Stimulated activated CD4-positive, alpha-beta T cell treated with anti-CD3 and anti-CD28 coated beads, TNF-alpha, amount 100 ng/mL, for 1 hour (primary cell): ENCODE results near the gene PACSIN2.
A peak's percentile ranks its signal among the peaks of the same experiment; 100 is the strongest.

Source experiments
- DNase-seq, 3 donors: peaks; one replicate each; pipeline ENCODE4 v3.0.0-alpha.2; 2020; ENCODE audit warnings: low read depth in 3 of 3, low spot score in 1 of 3

The PACSIN2 gene

GRCh38 chr22:42866100-42866499, 148.8 kb downstream of the PACSIN2 start:
- no peak for DNase-seq

GRCh38 chr22:42865536-42865935, 149.4 kb downstream of the PACSIN2 start:
- no peak for DNase-seq

- no peak for DNase-seq
Measured at GRCh38 chr22:42863349-42863961, 151.5 kb downstream of the PACSIN2 start.

- no peak for DNase-seq
Measured at GRCh38 chr22:42862045-42862734, 152.8 kb downstream of the PACSIN2 start.

- no peak for DNase-seq
Measured at GRCh38 chr22:42860968-42861367, 154.0 kb downstream of the PACSIN2 start.

- DNase-seq: no peak
Measured at GRCh38 chr22:42857845-42858481, 157.0 kb downstream of the PACSIN2 start.

- DNase-seq: peak; percentile 83 to 97 (median 92)
Measured at GRCh38 chr22:42856865-42857704, 157.9 kb downstream of the PACSIN2 start, which contains the start of gene ARFGAP3. Gene ARFGAP3, minus strand, starts transcription at chr22:42857273. Its CDS starts 91 bp downstream, at chr22:42857182.

GRCh38 chr22:42856179-42856864, 158.6 kb downstream of the PACSIN2 start:
- DNase-seq: peak in 2 of 3 donors; percentile 17 to 35

- no peak for DNase-seq
Measured at GRCh38 chr22:42855721-42856120, 159.2 kb downstream of the PACSIN2 start.

GRCh38 chr22:42855211-42855610, 159.7 kb downstream of the PACSIN2 start:
- no peak for DNase-seq

GRCh38 chr22:42848941-42849550, 165.9 kb downstream of the PACSIN2 start:
- no peak for DNase-seq

- DNase-seq: no peak
Measured at GRCh38 chr22:42847110-42847509, 167.8 kb downstream of the PACSIN2 start.

- DNase-seq: no peak
Measured at GRCh38 chr22:42844756-42845155, 170.2 kb downstream of the PACSIN2 start.

- DNase-seq: no peak
Measured at GRCh38 chr22:42842658-42843370, 172.1 kb downstream of the PACSIN2 start.

GRCh38 chr22:42841444-42841843, 173.5 kb downstream of the PACSIN2 start:
- DNase-seq: no peak

- no peak for DNase-seq
Measured at GRCh38 chr22:42837556-42837955, 177.4 kb downstream of the PACSIN2 start.

GRCh38 chr22:42836026-42836425, 178.9 kb downstream of the PACSIN2 start:
- no peak for DNase-seq

- DNase-seq: no peak
Measured at GRCh38 chr22:42834177-42834949, 180.6 kb downstream of the PACSIN2 start.

GRCh38 chr22:42833104-42833503, 181.8 kb downstream of the PACSIN2 start:
- no peak for DNase-seq
